MCF 10A (cell line): ENCODE measurements around the gene OCSTAMP. TPM values are rescaled to one million over a fixed set of nuclear protein-coding genes. Genes with fewer than 3 reads are reported as not detected.

Experiments used
- BruUV-seq: library from RNA; stranded (reverse); fragments of 400-500 nt; replicated peaks from 2 replicates; lab custom pipeline; 2021; lab: Mats Ljungman, UMichigan
- CTCF ChIA-PET: fragments of 300-600 bp; sonication (Branson Sonifier 250); formaldehyde crosslinking; extraction: SDS; loops from one replicate; lab custom pipeline; 2021; ENCODE audit warnings: antibody characterized with exemption, inconsistent platforms; lab: Yijun Ruan, JAX
- POLR2A ChIA-PET: fragments of 300-600, 350-650 bp; sonication (Branson Sonifier 250); formaldehyde crosslinking; extraction: SDS; loops from one replicate; lab custom pipeline; 2020; ENCODE audit warnings: antibody characterized with exemption, inconsistent platforms; lab: Yijun Ruan, JAX
- DNase-seq: peaks from one replicate; pipeline ENCODE4 v3.0.0-alpha.2; 2018; ENCODE audit not compliant: unreplicated experiment
- H3K27ac Mint-ChIP-seq: one replicate; pipeline ENCODE4 v1.8.0; 2022; ENCODE audit warnings: mild to moderate bottlenecking, low read depth, mixed read lengths; ENCODE audit not compliant: unreplicated experiment
- H3K27me3 Mint-ChIP-seq: one replicate; pipeline ENCODE4 v1.8.0; 2022; ENCODE audit warnings: mixed read lengths; ENCODE audit not compliant: insufficient read depth, unreplicated experiment
- H3K36me3 Mint-ChIP-seq: one replicate; pipeline ENCODE4 v1.8.0; 2022; ENCODE audit warnings: mild to moderate bottlenecking, moderate library complexity, mixed read lengths; ENCODE audit not compliant: insufficient read depth, unreplicated experiment
- H3K4me1 Mint-ChIP-seq: one replicate; pipeline ENCODE4 v1.8.0; 2022; ENCODE audit warnings: mixed read lengths; ENCODE audit not compliant: insufficient read depth, unreplicated experiment
- H3K4me3 Mint-ChIP-seq: one replicate; pipeline ENCODE4 v1.8.0; 2022; ENCODE audit warnings: mild to moderate bottlenecking, moderate library complexity, mixed read lengths; ENCODE audit not compliant: unreplicated experiment
- H3K9me3 Mint-ChIP-seq: one replicate; pipeline ENCODE4 v1.8.0; 2022; ENCODE audit warnings: mixed read lengths; ENCODE audit not compliant: unreplicated experiment
- CTCF ChIP-seq: fragments of 200-600 bp; IDR thresholded peaks from one replicate; pipeline ENCODE4 v1.8.0; 2022; ENCODE audit warnings: antibody characterized with exemption, mild to moderate bottlenecking; ENCODE audit not compliant: unreplicated experiment
- intact Hi-C: fragments of 100-400 bp; cut with micrococcal nuclease; formaldehyde crosslinking; loops from 2 replicates; pipeline ENCODE4 v1.14.1; 2022
- total RNA-seq: library from RNA; stranded (reverse); gene quantifications from 2 replicates; pipeline ENCODE4 v1.2.3, GENCODE V29; 2022

OCSTAMP gene
- total RNA-seq, 1 experiment from 2014 or later, result not detected

GRCh38 chr20:46523696-46524328, 26.6 kb downstream of the OCSTAMP start:
- ChIA-PET POLR2A (interaction anchor here (0.6 to 1.9 kb wide), 3 partner anchors 11 to 1045 kb away, joined by 3 to 5 read pairs (median 3); no protein-coding TSS in a partner anchor), CTCF (interaction anchor here (0.6 to 9.6 kb wide), 6 partner anchors 10 to 549 kb away, joined by 4 to 125 read pairs (median 4); no protein-coding TSS in a partner anchor)
- BruUV-seq, result no TSS peak
- Mint-ChIP-seq H3K27me3 (peaks cover 38% of the 10 kb centered on the region), H3K4me1 (no peaks in the 10 kb centered on the region), H3K9me3 (no peaks in the 10 kb centered on the region), H3K27ac (no peak overlapping the region), H3K4me3 (no peak overlapping the region), H3K36me3 (no peaks in the 10 kb centered on the region)
- TF ChIP-seq CTCF, result no peak
- DNase-seq, result peak; percentile 28
- intact Hi-C loops, result no loop called here

- POLR2A ChIA-PET, result interaction anchor here (1.1 to 1.6 kb wide), 2 partner anchors 157 to 160 kb away, joined by 3 to 4 read pairs; no protein-coding TSS in a partner anchor
- Mint-ChIP-seq H3K36me3 (no peaks in the 10 kb centered on the region), H3K4me3 (no peak overlapping the region), H3K27me3 (peaks cover 36% of the 10 kb centered on the region), H3K4me1 (no peaks in the 10 kb centered on the region), H3K9me3 (no peaks in the 10 kb centered on the region), H3K27ac (no peak overlapping the region)
- no peak for DNase-seq
- TF ChIP-seq CTCF, result no peak
- BruUV-seq, result no TSS peak
- intact Hi-C loops, result no loop called here
- CTCF ChIA-PET, result interaction anchor here (0.6 to 9.6 kb wide), 8 partner anchors 12 to 679 kb away, joined by 3 to 125 read pairs (median 4); no protein-coding TSS in a partner anchor
Observed at GRCh38 chr20:46523108-46523507, 27.3 kb downstream of the OCSTAMP start.

GRCh38 chr20:46520976-46521579, 29.4 kb downstream of the OCSTAMP start:
- CTCF ChIA-PET, result interaction anchor here (0.5 to 9.6 kb wide), 12 partner anchors 10 to 167 kb away, joined by 3 to 125 read pairs (median 4); no protein-coding TSS in a partner anchor
- no peaks in the 10 kb centered on the region for H3K4me1 Mint-ChIP-seq
- no TSS peak for BruUV-seq
- POLR2A ChIA-PET, result no interaction called here
- no peaks in the 10 kb centered on the region for H3K36me3 Mint-ChIP-seq
- no peak overlapping the region for H3K27ac Mint-ChIP-seq
- DNase-seq, result peak; percentile 61
- no peak overlapping the region for H3K4me3 Mint-ChIP-seq
- TF ChIP-seq CTCF, result peak; percentile 84
- H3K27me3 Mint-ChIP-seq, result peaks cover 16% of the 10 kb centered on the region
- intact Hi-C loops, result loop anchor here (1.0 kb wide), 3 partner anchors 160 to 227 kb away; no protein-coding TSS in a partner anchor
- no peaks in the 10 kb centered on the region for H3K9me3 Mint-ChIP-seq

- ChIA-PET POLR2A (interaction anchor here (0.6 kb wide), 1 partner anchor 162 kb away, joined by 3 read pairs; no protein-coding TSS in a partner anchor), CTCF (interaction anchor here (0.5 to 9.6 kb wide), 11 partner anchors 10 to 197 kb away, joined by 3 to 125 read pairs (median 3); partner anchors contain the start of gene TP53RK)
- Mint-ChIP-seq H3K4me3 (no peak overlapping the region), H3K9me3 (no peaks in the 10 kb centered on the region), H3K4me1 (no peaks in the 10 kb centered on the region), H3K27me3 (peaks cover 13% of the 10 kb centered on the region), H3K36me3 (no peaks in the 10 kb centered on the region), H3K27ac (no peak overlapping the region)
- BruUV-seq, result no TSS peak
- no peak for DNase-seq
- no peak for TF ChIP-seq CTCF
- intact Hi-C loops, result no loop called here
Observed at GRCh38 chr20:46520540-46520939, 29.9 kb downstream of the OCSTAMP start.
